ENCODE measurements around the gene AGER.
A peak's percentile ranks its signal among the peaks of the same experiment; 100 is the strongest.
"Not testable (repeated sequence)": the region's sequence is repeated elsewhere in the genome, so short reads cannot be mapped to it uniquely, and the experiment has no call there.

The AGER gene

DNA sequence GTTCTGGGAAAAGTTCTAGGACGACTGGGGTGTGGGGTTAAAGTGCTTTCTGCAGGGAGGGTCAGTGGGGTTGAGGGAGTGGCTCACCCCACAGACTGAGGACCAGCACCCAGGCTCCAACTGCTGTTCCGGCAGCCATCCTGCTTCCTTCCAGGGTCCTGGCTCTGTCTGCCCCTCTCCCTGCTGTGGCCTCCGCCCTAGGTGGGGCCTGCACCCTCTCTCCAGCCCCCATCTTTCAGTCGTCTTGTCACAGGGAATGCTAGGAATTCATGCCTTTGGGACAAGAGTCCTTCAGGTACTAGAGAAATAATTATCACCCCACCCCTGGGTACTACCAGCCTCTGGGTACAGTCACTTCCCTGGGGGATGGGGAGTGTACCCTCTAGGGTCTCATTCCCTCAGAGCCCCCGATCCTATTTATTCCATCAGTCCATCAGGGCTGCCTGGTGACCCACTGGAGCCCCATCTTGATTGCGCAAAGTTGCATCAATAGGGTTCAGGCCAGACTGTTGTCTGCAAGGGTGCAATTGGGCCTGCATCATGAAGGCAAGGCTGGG is at the start of gene AGER:
Gene AGER, minus strand, starts transcription at position 170 of the 557 bp plus-strand sequence. Its CDS starts 31 bp downstream, at position 139.
- Mint-ChIP-seq H3K4me1 (peaks cover 69% of the 10 kb centered on the region), H3K27me3 (no peaks in the 10 kb centered on the region), H3K4me3 (no peak within 1 kb of the TSS), H3K36me3 (ENCODE audit: low read depth) (peaks cover 47% of the 10 kb centered on the region), H3K27ac (peak within 1 kb of the TSS; percentile 59), H3K9me3 (no peaks in the 10 kb centered on the region)
- ATAC-seq (no peak), DNase-seq (no peak)

DNA sequence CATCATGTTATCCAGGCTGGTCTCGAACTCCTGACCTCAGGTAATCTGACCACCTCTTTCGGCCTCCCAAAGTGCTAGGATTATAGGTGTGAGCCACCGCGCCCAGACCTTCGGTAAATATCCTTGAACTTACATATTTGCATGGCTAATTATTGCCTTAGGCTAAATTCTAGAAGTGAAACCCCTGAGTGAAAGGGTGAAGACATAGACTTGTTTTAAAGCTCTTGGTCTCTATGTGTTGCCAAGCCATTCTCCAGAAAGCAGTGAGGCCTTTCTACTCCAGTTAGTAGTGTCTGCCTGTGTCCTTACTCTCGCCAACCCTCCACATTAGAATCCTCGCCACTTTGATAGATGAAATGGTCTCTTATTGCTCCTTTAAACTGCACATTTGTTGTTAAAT is 42.4 kb upstream of the AGER start:
- Mint-ChIP-seq H3K4me3 (no peak overlapping the region), H3K27ac (no peak overlapping the region), H3K4me1 (peaks cover 20% of the 10 kb centered on the region), H3K27me3 (no peaks in the 10 kb centered on the region), H3K36me3 (ENCODE audit: low read depth) (no peaks in the 10 kb centered on the region), H3K9me3 (no peaks in the 10 kb centered on the region)
- DNase-seq (no peak), ATAC-seq (no peak)

DNA sequence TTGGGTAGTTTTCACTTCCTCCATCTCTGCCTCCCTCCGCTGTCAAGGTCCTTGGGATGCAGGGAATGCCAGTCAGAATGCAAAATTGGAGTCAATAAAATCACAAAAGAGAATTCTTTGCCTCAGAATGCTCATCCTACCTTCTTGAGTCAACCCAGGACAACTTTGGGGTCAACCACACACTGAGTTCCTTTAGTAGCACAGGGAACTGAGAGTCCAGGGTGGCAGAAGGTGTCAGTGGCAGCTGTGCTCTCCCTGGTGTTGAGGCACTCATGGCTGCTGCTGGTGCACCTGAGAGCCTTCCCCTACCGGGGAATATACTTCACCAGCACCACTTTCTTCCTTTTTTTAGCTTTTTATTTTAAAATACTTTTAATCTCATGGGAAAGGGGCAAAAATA is 40.6 kb upstream of the AGER start:
- ATAC-seq (no peak), DNase-seq (no peak)
- Mint-ChIP-seq H3K9me3 (no peaks in the 10 kb centered on the region), H3K27me3 (no peaks in the 10 kb centered on the region), H3K27ac (no peak overlapping the region), H3K4me3 (no peak overlapping the region), H3K36me3 (ENCODE audit: low read depth) (no peaks in the 10 kb centered on the region), H3K4me1 (peaks cover 20% of the 10 kb centered on the region)

DNA sequence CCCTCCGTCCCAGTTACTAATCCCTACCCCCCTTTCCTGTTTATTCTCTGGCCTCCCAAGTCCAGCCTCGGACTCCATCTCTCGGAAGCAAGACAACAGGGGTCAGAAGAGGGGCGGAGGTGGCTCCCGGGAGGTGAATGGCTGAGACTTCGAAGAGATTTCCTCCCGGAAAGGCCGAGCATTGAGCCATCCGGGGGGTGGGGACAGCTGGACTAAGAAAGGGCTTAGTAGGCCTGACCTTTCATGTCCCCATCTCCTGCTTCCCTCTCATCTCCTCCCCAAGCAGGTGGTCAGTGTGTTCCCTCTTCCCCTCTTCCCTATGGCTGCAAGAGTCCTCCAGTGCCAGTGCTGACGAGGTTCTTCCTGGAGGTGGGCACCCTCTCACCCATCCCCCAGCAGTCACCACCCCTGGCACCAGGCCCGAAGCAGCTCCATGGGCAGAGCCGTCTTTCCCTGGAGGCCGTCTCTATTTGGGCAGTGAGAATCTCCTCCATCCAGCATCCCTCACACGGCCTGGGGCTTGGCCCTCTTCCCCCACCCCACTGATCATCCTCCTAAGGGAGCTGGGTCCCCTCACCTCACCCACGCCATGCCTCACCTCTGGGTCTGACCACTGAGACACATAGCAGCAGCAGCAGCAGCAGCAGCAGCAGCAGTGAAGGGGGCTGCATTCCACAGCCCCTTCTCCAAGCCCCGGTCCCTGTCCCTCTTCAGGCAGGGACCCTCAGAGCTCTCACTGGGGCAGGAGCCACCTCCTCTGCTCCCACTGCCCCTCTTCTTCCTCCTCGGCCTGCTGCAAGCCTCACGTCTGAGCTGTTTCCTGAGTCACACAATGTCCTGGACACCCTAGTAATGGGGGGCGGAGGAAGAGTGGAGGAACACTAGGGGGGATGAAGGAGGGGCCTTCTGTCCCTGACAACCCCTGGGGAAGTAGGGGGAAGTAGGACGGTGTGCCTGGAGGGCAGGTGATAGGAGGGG is 39.5 kb upstream of the AGER start, which contains the start of gene NOTCH4:
Gene NOTCH4, minus strand, starts transcription at position 810 of the 978 bp plus-strand sequence. Its CDS starts 139 bp downstream, at position 671.
- DNase-seq (no peak), ATAC-seq (no peak)
- H3K4me1 Mint-ChIP-seq = peaks cover 20% of the 10 kb centered on the region
- H3K9me3 Mint-ChIP-seq = no peaks in the 10 kb centered on the region
- H3K27ac Mint-ChIP-seq = no peak within 1 kb of the TSS
- H3K36me3 Mint-ChIP-seq (ENCODE audit: low read depth) = no peaks in the 10 kb centered on the region
- no peak within 1 kb of the TSS for H3K4me3 Mint-ChIP-seq
- H3K27me3 Mint-ChIP-seq = peaks cover under 1% of the 10 kb centered on the region

GRCh38 chr6:32222333-32223230 is 38.5 kb upstream of the AGER start:
- DNase-seq = no peak
- peaks cover 20% of the 10 kb centered on the region for H3K4me1 Mint-ChIP-seq
- peaks cover 2% of the 10 kb centered on the region for H3K27me3 Mint-ChIP-seq
- H3K9me3 Mint-ChIP-seq = no peaks in the 10 kb centered on the region
- no peak overlapping the region for H3K4me3 Mint-ChIP-seq
- H3K36me3 Mint-ChIP-seq (ENCODE audit: low read depth) = no peaks in the 10 kb centered on the region
- H3K27ac Mint-ChIP-seq = no peak overlapping the region
- no peak for ATAC-seq

DNA sequence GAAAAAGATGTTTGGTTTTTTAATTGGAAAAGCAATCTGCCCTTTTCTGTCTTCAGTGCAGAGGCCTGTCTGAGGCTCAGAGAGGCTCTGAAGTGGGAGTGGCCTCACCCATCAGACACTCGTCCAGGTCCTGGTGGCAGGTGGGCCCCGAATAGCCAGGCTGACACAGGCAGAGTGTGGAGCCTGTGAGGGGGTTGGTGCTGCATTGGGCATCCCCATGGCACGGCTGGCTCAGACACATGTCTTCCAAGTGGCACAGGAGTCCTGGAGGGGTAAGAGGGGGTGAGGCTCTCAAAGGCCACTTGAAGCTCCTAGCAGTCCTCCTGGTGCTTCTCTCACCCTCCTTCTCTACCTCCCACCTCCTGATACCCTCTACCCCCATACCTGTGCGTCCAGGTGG is 36.0 kb upstream of the AGER start:
- H3K9me3 Mint-ChIP-seq = no peaks in the 10 kb centered on the region
- DNase-seq (no peak), ATAC-seq (no peak)
- no peaks in the 10 kb centered on the region for H3K36me3 Mint-ChIP-seq (ENCODE audit: low read depth)
- H3K4me3 Mint-ChIP-seq = no peak overlapping the region
- no peak overlapping the region for H3K27ac Mint-ChIP-seq
- H3K27me3 Mint-ChIP-seq = peaks cover 2% of the 10 kb centered on the region
- peaks cover 16% of the 10 kb centered on the region for H3K4me1 Mint-ChIP-seq

GRCh38 chr6:32218167-32218566 is 34.1 kb upstream of the AGER start:
- Mint-ChIP-seq H3K27ac (no peak overlapping the region), H3K27me3 (peaks cover 2% of the 10 kb centered on the region), H3K36me3 (ENCODE audit: low read depth) (no peaks in the 10 kb centered on the region), H3K4me3 (no peak overlapping the region), H3K9me3 (no peaks in the 10 kb centered on the region), H3K4me1 (peaks cover 6% of the 10 kb centered on the region)
- ATAC-seq (no peak), DNase-seq (no peak)

DNA sequence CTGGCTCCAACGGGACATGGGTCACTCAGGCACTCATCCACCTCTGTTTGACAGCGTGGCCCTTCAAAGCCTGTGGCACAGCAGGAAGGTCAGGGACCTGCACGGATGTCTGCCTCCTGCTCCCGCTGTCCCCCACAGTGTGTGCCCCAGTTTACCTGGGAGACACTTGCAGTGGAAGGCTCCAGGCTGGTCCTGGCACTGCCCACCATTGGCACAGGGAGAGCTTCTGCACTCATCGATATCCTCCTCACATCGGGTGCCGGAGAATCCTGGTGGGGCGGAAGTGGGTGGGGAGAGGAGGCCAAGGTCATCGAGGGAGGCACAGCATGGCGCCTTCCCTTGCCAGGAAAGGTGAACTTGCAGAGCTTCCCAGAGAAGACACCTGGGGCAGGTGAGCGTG is 32.9 kb upstream of the AGER start:
- H3K4me3 Mint-ChIP-seq = no peak overlapping the region
- H3K27me3 Mint-ChIP-seq = peaks cover 2% of the 10 kb centered on the region
- ATAC-seq (no peak), DNase-seq (no peak)
- H3K36me3 Mint-ChIP-seq (ENCODE audit: low read depth) = no peaks in the 10 kb centered on the region
- no peaks in the 10 kb centered on the region for H3K9me3 Mint-ChIP-seq
- H3K27ac Mint-ChIP-seq = no peak overlapping the region
- H3K4me1 Mint-ChIP-seq = no peaks in the 10 kb centered on the region

DNA sequence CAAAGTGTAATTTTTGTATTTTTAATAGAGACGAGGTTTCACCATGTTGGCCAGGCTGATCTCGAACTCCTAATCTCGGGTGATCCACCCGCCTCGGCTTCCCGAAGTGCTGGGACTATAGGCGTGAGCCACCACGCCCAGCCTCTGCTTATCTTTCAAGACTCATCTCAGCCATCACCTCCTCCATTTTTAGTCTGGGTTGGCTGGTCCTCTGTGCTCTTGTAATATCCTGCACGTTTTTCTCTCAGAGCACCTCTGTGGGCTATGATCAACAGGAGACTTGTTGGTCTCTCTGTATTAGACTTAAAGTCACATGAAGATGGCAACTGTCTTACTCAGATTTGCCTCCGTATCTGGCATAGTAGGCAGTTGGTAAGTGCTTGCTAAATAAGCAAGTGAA is 32.2 kb upstream of the AGER start:
- Mint-ChIP-seq H3K9me3 (no peaks in the 10 kb centered on the region), H3K4me3 (no peak overlapping the region), H3K27me3 (peaks cover 2% of the 10 kb centered on the region), H3K36me3 (ENCODE audit: low read depth) (no peaks in the 10 kb centered on the region), H3K4me1 (no peaks in the 10 kb centered on the region), H3K27ac (no peak overlapping the region)
- no peak for DNase-seq
- ATAC-seq = no peak

- H3K36me3 Mint-ChIP-seq (ENCODE audit: low read depth) = no peaks in the 10 kb centered on the region
- no peak overlapping the region for H3K4me3 Mint-ChIP-seq
- no peaks in the 10 kb centered on the region for H3K9me3 Mint-ChIP-seq
- DNase-seq (no peak), ATAC-seq (no peak)
- no peak overlapping the region for H3K27ac Mint-ChIP-seq
- H3K27me3 Mint-ChIP-seq = peaks cover 2% of the 10 kb centered on the region
- no peaks in the 10 kb centered on the region for H3K4me1 Mint-ChIP-seq
Observed at GRCh38 chr6:32215617-32216016, 31.6 kb upstream of the AGER start.

DNA sequence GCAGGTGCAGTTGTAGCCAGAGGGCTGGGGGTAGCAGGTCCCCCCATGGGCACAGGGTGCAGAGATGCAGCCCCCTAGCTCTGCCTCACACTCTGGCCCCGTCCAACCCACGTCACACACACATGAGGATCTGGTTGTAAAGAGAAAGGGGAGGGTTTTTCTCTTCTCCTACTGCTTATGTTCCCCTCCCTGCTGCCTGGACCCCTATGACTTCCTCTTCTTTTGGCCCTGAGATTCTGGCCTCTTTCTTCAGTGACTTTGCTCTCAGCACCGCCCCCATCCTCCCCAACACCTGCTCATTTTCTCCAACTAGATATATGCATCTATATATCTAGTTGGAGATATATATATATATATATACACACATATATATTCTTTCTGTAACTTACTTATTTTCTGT is 30.1 kb upstream of the AGER start:
- H3K36me3 Mint-ChIP-seq (ENCODE audit: low read depth) = no peaks in the 10 kb centered on the region
- no peak overlapping the region for H3K4me3 Mint-ChIP-seq
- no peak overlapping the region for H3K27ac Mint-ChIP-seq
- no peak for ATAC-seq
- H3K9me3 Mint-ChIP-seq = no peaks in the 10 kb centered on the region
- H3K27me3 Mint-ChIP-seq = peaks cover 2% of the 10 kb centered on the region
- H3K4me1 Mint-ChIP-seq = no peaks in the 10 kb centered on the region
- no peak for DNase-seq

- no peak overlapping the region for H3K4me3 Mint-ChIP-seq
- peaks cover 2% of the 10 kb centered on the region for H3K27me3 Mint-ChIP-seq
- no peak for DNase-seq
- no peak overlapping the region for H3K27ac Mint-ChIP-seq
- H3K4me1 Mint-ChIP-seq = no peaks in the 10 kb centered on the region
- H3K36me3 Mint-ChIP-seq (ENCODE audit: low read depth) = no peaks in the 10 kb centered on the region
- no peak for ATAC-seq
- H3K9me3 Mint-ChIP-seq = no peaks in the 10 kb centered on the region
Observed at GRCh38 chr6:32213649-32214048, 29.6 kb upstream of the AGER start.

DNA sequence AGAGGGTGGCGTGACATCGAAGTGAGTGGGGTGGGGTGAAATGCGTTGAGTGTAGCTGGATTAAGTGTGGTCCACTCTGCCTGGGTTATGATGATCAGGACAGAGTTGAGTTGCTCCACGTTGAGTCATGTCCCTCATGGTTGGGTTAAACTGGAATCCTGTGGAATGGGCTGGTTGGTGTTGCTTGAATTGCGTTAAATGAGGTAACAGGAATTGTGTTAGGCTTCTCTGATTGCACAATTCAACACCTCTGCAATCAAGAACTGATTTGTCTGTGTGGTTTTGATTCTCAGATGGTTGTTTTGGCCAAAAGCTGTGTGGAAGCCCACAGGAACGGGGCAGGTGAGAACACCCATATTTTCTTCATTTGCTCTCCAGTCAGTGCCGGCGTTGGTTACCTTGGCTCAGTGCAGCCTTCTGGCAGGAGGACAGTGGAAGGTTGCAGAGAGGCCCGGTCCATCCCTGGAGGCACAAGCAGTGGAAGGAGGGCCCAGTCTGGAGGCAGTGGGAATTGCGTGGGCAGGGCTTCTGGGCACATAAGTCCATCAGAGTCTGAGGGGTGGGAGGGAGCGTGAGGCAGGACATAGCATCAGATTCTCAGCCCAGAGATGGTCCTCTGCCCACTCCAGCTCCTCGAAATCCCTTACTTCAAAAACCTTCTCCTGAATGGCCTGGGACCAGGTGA is 28.2 kb upstream of the AGER start:
- ATAC-seq (no peak), DNase-seq (no peak)
- Mint-ChIP-seq H3K9me3 (no peaks in the 10 kb centered on the region), H3K27me3 (no peaks in the 10 kb centered on the region), H3K36me3 (ENCODE audit: low read depth) (no peaks in the 10 kb centered on the region), H3K4me1 (no peaks in the 10 kb centered on the region), H3K27ac (no peak overlapping the region), H3K4me3 (no peak overlapping the region)

DNA sequence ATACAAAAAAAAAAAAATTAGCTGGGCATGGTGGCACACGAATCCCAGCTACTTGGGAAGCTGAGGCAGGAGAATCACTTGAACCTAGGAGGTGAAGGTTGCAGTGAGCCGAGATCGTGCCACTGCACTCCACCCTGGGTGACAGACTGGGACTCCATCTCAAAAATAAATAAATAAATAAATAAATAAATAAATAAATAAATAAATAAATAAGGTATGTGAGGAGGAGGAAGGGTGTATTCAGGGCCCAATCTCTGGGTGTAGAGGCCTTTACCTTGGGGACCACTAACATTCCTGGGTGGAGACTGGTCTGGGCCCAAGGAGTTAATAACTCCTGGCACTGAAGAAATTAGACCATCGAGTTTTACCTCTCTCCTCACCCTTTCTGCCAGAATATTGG is 27.4 kb upstream of the AGER start:
- H3K9me3 Mint-ChIP-seq; H3K27ac Mint-ChIP-seq; H3K4me3 Mint-ChIP-seq; ATAC-seq; H3K27me3 Mint-ChIP-seq; H3K36me3 Mint-ChIP-seq (ENCODE audit: low read depth); H3K4me1 Mint-ChIP-seq; DNase-seq: not testable (repeated sequence)
